Suprapubic skin (tissue), 4 donors: Measurements from ENCODE around the gene MLYCD. TPM values are rescaled to one million over a fixed set of nuclear protein-coding genes. Genes with fewer than 3 reads are reported as not detected.

Experiments
- DNase-seq, 2 donors: peaks; one replicate each; pipeline ENCODE4 v3.0.0-alpha.2; 2019; ENCODE audit warnings: low spot score in 2 of 2
- H3K27ac ChIP-seq: fragments of 200-600 bp; sonication (generic); one replicate; pipeline ENCODE4 v1.5.1; 2019
- H3K27me3 ChIP-seq: fragments of 200-600 bp; sonication (generic); one replicate; pipeline ENCODE4 v1.5.1; 2019
- H3K36me3 ChIP-seq: fragments of 200-600 bp; sonication (generic); one replicate; pipeline ENCODE4 v1.5.1; 2019
- H3K4me1 ChIP-seq: fragments of 200-600 bp; sonication (generic); one replicate; pipeline ENCODE4 v1.5.1; 2019
- H3K4me3 ChIP-seq: fragments of 200-600 bp; sonication (generic); one replicate; pipeline ENCODE4 v1.5.1; 2019; ENCODE audit warnings: mild to moderate bottlenecking
- H3K9me3 ChIP-seq: fragments of 200-600 bp; sonication (generic); one replicate; pipeline ENCODE4 v1.5.1; 2019
- EP300 ChIP-seq: sonication (generic); formaldehyde crosslinking; IDR thresholded peaks from one replicate; pipeline ENCODE4 v1.6.1; 2017; ENCODE audit warnings: antibody characterized with exemption
- POLR2A ChIP-seq, 2 donors: fragments of 450-650 bp; IDR thresholded peaks; one replicate each; pipeline ENCODE4 v1.6.1; 2017; ENCODE audit warnings: antibody characterized with exemption in 2 of 2, mild to moderate bottlenecking in 2 of 2, moderate library complexity in 2 of 2
- POLR2AphosphoS5 ChIP-seq, 3 donors: sonication (generic); formaldehyde crosslinking; IDR thresholded peaks; one replicate each; pipeline ENCODE4 v1.6.1; 2017; ENCODE audit warnings: antibody characterized with exemption in 3 of 3
- WGBS: methylation state at CpG from one replicate; pipeline ENCODE4 v1.1.5; 2018; 5-methylcytosine and 5-hydroxymethylcytosine counted together
- total RNA-seq, 4 donors: library from RNA; depleted of rRNA; stranded (reverse); fragments of >200 nt; gene quantifications; one replicate each; pipeline ENCODE4 v1.1.0, GENCODE V29; 2016
- TF ChIP-seq, protein P1 (sequence below), 2 donors: fragments of 200-600 bp in 1 of 2; fragments of 450-650 bp in 1 of 2; sonication (generic) in 1 of 2; IDR thresholded peaks; one replicate each; pipeline ENCODE4 v1.5.1; 2016 to 2019; ENCODE audit warnings: antibody characterized with exemption in 2 of 2, mild to moderate bottlenecking in 1 of 2, moderate library complexity in 1 of 2

Gene MLYCD
- total RNA-seq, 4 donors from 2014 or later = 4.4 to 23.7 (median 5.7) TPM

- no peaks in the 10 kb centered on the region for H3K36me3 ChIP-seq
- no peaks in the 10 kb centered on the region for H3K9me3 ChIP-seq
- peaks cover 9% of the 10 kb centered on the region for H3K4me1 ChIP-seq
- DNase-seq = no peak
- H3K27ac ChIP-seq = no peak overlapping the region
- TF ChIP-seq POLR2AphosphoS5 (IDR thresholded peaks at IDR 0.05) (no peak), POLR2A (IDR thresholded peaks at IDR 0.05) (no peak), EP300 (no peak)
- TF ChIP-seq, protein P1, sequence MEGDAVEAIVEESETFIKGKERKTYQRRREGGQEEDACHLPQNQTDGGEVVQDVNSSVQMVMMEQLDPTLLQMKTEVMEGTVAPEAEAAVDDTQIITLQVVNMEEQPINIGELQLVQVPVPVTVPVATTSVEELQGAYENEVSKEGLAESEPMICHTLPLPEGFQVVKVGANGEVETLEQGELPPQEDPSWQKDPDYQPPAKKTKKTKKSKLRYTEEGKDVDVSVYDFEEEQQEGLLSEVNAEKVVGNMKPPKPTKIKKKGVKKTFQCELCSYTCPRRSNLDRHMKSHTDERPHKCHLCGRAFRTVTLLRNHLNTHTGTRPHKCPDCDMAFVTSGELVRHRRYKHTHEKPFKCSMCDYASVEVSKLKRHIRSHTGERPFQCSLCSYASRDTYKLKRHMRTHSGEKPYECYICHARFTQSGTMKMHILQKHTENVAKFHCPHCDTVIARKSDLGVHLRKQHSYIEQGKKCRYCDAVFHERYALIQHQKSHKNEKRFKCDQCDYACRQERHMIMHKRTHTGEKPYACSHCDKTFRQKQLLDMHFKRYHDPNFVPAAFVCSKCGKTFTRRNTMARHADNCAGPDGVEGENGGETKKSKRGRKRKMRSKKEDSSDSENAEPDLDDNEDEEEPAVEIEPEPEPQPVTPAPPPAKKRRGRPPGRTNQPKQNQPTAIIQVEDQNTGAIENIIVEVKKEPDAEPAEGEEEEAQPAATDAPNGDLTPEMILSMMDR (IDR thresholded peaks at IDR 0.05) = no peak
- H3K27me3 ChIP-seq = no peaks in the 10 kb centered on the region
- H3K4me3 ChIP-seq = no peak overlapping the region
- 81% methylated on average over 11 of the region's 16 CpGs for WGBS
These were observed 29.6 kb downstream of the MLYCD start for GRCh38 chr16:83928341-83929055.

DNA sequence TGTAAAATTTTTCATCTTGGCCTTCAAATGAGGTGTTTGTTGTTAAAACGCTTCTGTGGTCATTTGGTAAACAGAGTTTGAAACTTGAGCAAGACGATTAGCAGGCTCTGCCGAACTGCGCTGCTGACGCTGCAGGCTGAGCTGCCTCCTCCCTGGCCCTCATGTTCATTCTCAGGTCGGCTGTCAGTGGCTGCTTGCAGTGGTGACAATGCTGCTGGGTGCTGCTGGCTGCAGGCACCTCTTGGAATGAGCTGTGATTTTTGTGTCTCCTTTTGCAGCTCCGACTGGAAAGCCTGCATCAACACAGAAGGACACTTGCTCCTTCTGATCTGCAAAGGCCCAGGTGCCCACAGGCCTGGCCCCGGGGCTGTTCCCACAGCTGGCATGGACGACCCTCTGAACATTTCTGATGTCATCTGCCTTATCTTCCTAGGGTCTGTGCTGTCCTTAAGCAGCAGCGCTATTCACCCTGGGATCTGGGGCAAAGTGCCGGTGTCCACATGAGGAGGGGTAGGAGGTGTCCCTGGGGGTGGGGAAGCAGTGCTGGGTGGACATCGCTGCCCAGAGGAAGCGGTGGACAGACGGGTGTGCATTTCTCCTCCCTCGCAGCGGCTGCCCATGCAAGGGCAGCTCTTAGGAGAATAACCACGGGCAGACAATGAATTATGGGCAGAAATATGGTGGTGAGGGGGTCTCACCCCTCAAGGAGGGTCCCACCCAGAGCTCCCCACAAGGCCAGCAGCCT, 31.1 kb downstream of the MLYCD start:
- peaks cover 9% of the 10 kb centered on the region for H3K4me1 ChIP-seq
- no peak for DNase-seq
- no peak overlapping the region for H3K4me3 ChIP-seq
- H3K27ac ChIP-seq = no peak overlapping the region
- no peaks in the 10 kb centered on the region for H3K36me3 ChIP-seq
- no peaks in the 10 kb centered on the region for H3K27me3 ChIP-seq
- TF ChIP-seq, protein P1 (IDR thresholded peaks at IDR 0.05) = no peak
- TF ChIP-seq EP300 (no peak), POLR2AphosphoS5 (IDR thresholded peaks at IDR 0.05) (no peak), POLR2A (IDR thresholded peaks at IDR 0.05) (no peak)
- 75% methylated on average over 16 of the region's 17 CpGs for WGBS
- H3K9me3 ChIP-seq = no peaks in the 10 kb centered on the region

GRCh38 chr16:83930730-83931500, 32.0 kb downstream of the MLYCD start:
- TF ChIP-seq POLR2AphosphoS5 (IDR thresholded peaks at IDR 0.05) (no peak), EP300 (no peak)
- TF ChIP-seq, protein P1 (IDR thresholded peaks at IDR 0.05) = no peak
- Histone ChIP-seq H3K9me3 (no peaks in the 10 kb centered on the region), H3K27me3 (no peaks in the 10 kb centered on the region), H3K27ac (no peak overlapping the region), H3K4me1 (peaks cover 9% of the 10 kb centered on the region), H3K36me3 (no peaks in the 10 kb centered on the region), H3K4me3 (no peak overlapping the region)
- WGBS = 83% methylated on average over 16 of the region's 22 CpGs
- no peak for DNase-seq

GRCh38 chr16:83931556-83931955, 32.6 kb downstream of the MLYCD start:
- Histone ChIP-seq H3K36me3 (no peaks in the 10 kb centered on the region), H3K9me3 (no peaks in the 10 kb centered on the region), H3K4me3 (no peak overlapping the region), H3K27me3 (no peaks in the 10 kb centered on the region), H3K27ac (no peak overlapping the region), H3K4me1 (peaks cover 6% of the 10 kb centered on the region)
- WGBS = 80% methylated on average over 2 of the region's 17 CpGs
- no peak for DNase-seq
- TF ChIP-seq, protein P1 (IDR thresholded peaks at IDR 0.05) = no peak
- TF ChIP-seq POLR2AphosphoS5 (IDR thresholded peaks at IDR 0.05) (no peak), EP300 (no peak)

GRCh38 chr16:83932304-83932703, 33.4 kb downstream of the MLYCD start:
- Histone ChIP-seq H3K4me1 (no peaks in the 10 kb centered on the region), H3K27me3 (no peaks in the 10 kb centered on the region), H3K9me3 (no peaks in the 10 kb centered on the region), H3K27ac (no peak overlapping the region), H3K4me3 (no peak overlapping the region), H3K36me3 (no peaks in the 10 kb centered on the region)
- no peak for DNase-seq
- 89% methylated on average over 8 of the region's 11 CpGs for WGBS
- TF ChIP-seq, protein P1 (IDR thresholded peaks at IDR 0.05) = no peak
- no peak for TF ChIP-seq POLR2AphosphoS5 (IDR thresholded peaks at IDR 0.05)
- no peak for TF ChIP-seq EP300
- no peak for TF ChIP-seq POLR2A (IDR thresholded peaks at IDR 0.05)
